Vagina (tissue), 2 donors: Measurements from ENCODE around the gene C1orf87. TPM values are rescaled to one million over a fixed set of nuclear protein-coding genes. Genes with fewer than 3 reads are reported as not detected.
"Not testable (repeated sequence)": the region's sequence is repeated elsewhere in the genome, so short reads cannot be mapped to it uniquely, and the experiment has no call there.

Experiments used
- DNase-seq, 2 donors: peaks; one replicate each; pipeline ENCODE4 v3.0.0-alpha.2; 2017; ENCODE audit errors: extremely low spot score in 2 of 2
- H3K27ac ChIP-seq: fragments of 200-600 bp; sonication (generic); one replicate; pipeline ENCODE4 v1.5.1; 2019
- H3K27me3 ChIP-seq: fragments of 200-600 bp; sonication (generic); one replicate; pipeline ENCODE4 v1.5.1; 2019
- H3K36me3 ChIP-seq, 2 donors: fragments of 200-600 bp; sonication (generic); one replicate each; pipeline ENCODE4 v1.5.1; 2017 to 2019
- H3K4me1 ChIP-seq: fragments of 200-600 bp; sonication (generic); one replicate; pipeline ENCODE4 v1.5.1; 2019
- H3K4me3 ChIP-seq, 2 donors: fragments of 200-600 bp; sonication (generic); 1 replicate in 1 of 2; 2 replicates in 1 of 2; pipeline ENCODE4 v1.5.1; 2016 to 2019
- H3K9me3 ChIP-seq: fragments of 200-600 bp; sonication (generic); one replicate; pipeline ENCODE4 v1.5.1; 2019
- POLR2A ChIP-seq, 2 donors: fragments of 450-650 bp; IDR thresholded peaks; one replicate each; pipeline ENCODE4 v1.6.1; 2017; ENCODE audit warnings: antibody characterized with exemption in 2 of 2, mild to moderate bottlenecking in 2 of 2, moderate library complexity in 2 of 2
- POLR2AphosphoS5 ChIP-seq, 2 donors: sonication (generic); formaldehyde crosslinking; IDR thresholded peaks; one replicate each; pipeline ENCODE4 v1.9.0; 2017; ENCODE audit warnings: antibody characterized with exemption in 2 of 2, mild to moderate bottlenecking in 2 of 2, low read depth in 1 of 2; ENCODE audit not compliant: insufficient read depth in 1 of 2
- intact Hi-C: fragments of 100-400 bp; cut with DNase I; formaldehyde crosslinking; loops from one replicate; pipeline ENCODE4 v1.15.1; 2023
- total RNA-seq: library from RNA; depleted of rRNA; stranded (reverse); fragments of >200 nt; gene quantifications from one replicate; pipeline ENCODE4 v1.2.3, GENCODE V29; 2016
- TF ChIP-seq, protein P1 (sequence below), 3 experiments: fragments of 450-650 bp in 2 of 3; fragments of 200-600 bp in 1 of 3; sonication (generic) in 1 of 3; IDR thresholded peaks; one replicate each; pipeline ENCODE4 v1.5.1; 2017 to 2019; ENCODE audit warnings: antibody characterized with exemption in 3 of 3, mild to moderate bottlenecking in 2 of 3, moderate library complexity in 2 of 3

The C1orf87 gene
- total RNA-seq, 1 donor from 2014 or later: not detected

GRCh38 chr1:59973719-59974118 lies 99.9 kb downstream of the C1orf87 start:
- TF ChIP-seq POLR2AphosphoS5 (IDR thresholded peaks at IDR 0.05; ENCODE audit: insufficient read depth in 1 of 2, low read depth in 1 of 2) (no peak), POLR2A (IDR thresholded peaks at IDR 0.05) (no peak)
- TF ChIP-seq, protein P1, sequence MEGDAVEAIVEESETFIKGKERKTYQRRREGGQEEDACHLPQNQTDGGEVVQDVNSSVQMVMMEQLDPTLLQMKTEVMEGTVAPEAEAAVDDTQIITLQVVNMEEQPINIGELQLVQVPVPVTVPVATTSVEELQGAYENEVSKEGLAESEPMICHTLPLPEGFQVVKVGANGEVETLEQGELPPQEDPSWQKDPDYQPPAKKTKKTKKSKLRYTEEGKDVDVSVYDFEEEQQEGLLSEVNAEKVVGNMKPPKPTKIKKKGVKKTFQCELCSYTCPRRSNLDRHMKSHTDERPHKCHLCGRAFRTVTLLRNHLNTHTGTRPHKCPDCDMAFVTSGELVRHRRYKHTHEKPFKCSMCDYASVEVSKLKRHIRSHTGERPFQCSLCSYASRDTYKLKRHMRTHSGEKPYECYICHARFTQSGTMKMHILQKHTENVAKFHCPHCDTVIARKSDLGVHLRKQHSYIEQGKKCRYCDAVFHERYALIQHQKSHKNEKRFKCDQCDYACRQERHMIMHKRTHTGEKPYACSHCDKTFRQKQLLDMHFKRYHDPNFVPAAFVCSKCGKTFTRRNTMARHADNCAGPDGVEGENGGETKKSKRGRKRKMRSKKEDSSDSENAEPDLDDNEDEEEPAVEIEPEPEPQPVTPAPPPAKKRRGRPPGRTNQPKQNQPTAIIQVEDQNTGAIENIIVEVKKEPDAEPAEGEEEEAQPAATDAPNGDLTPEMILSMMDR (IDR thresholded peaks at IDR 0.05): no peak
- no peak for DNase-seq
- no peak overlapping the region for H3K4me3 ChIP-seq
- peaks cover 4% of the 10 kb centered on the region for H3K4me1 ChIP-seq
- no peaks in the 10 kb centered on the region for H3K36me3 ChIP-seq
- no peak overlapping the region for H3K27ac ChIP-seq
- H3K27me3 ChIP-seq: no peaks in the 10 kb centered on the region
- intact Hi-C loops: loop anchor here (10.0 kb wide), 1 partner anchor 1071 kb away; no protein-coding TSS in a partner anchor
- no peaks in the 10 kb centered on the region for H3K9me3 ChIP-seq

DNA sequence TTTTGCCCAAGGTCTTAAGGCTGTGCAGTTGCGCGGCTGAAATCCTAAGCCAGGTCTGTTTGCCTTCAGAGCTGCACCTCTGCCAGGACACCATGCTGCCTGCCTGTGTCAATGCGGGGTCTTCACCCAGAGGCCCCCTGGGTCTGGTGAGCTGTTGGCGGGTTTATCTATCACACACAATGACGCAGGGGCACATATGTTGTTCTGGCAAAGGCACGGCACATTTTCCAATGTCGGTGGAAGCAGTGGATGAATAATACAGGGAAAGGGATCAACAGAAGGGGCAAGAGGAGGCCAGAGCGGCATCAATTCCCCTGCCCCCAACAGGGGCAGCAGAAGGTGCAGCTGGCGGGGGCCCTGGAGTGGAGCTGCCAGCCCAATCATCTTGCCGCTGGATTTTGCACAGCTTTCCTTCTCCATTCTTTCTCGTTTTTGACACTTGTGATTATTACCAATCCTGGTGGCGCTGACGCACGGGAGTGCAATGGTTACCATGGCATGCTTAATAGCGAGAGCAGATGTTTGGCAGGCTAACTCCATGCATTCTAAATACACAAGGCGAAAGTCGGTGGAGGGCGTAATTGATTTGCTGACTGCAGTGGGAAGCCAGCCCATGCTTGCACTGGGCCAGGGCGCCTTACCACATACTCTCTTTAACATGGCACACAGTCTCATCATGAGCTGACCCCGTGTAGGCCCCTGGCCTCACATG lies 101.2 kb downstream of the C1orf87 start:
- Histone ChIP-seq H3K4me3 (no peak overlapping the region), H3K27me3 (no peaks in the 10 kb centered on the region), H3K9me3 (no peaks in the 10 kb centered on the region), H3K4me1 (peaks cover 4% of the 10 kb centered on the region), H3K27ac (no peak overlapping the region), H3K36me3 (no peaks in the 10 kb centered on the region)
- DNase-seq: no peak
- no peak for TF ChIP-seq POLR2AphosphoS5 (IDR thresholded peaks at IDR 0.05; ENCODE audit: insufficient read depth in 1 of 2, low read depth in 1 of 2)
- TF ChIP-seq, protein P1 (IDR thresholded peaks at IDR 0.05): no peak
- intact Hi-C loops: loop anchor here (10.0 kb wide), 1 partner anchor 1072 kb away; no protein-coding TSS in a partner anchor

DNA sequence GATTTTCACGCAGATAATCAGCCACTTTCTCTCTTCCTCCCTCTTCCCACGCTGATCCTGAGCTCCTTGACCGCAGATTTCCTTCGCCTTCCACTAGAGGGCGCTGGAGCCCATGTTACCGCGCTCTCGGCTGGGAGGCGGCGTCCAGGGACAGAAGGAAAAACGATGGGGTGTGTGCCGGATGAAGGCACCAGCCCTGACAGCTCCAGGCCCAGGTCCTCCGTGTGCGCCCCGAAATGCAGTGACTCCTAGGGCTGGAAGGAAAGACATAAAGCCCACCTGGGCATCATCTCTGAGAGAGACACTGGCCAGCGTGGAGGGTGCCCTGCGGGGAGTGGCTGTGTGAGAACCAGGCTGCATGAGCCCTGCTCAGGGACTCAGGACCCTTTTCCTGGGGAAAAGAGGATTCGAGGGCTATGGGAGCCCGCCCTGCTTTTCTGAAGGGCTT lies 102.1 kb downstream of the C1orf87 start:
- H3K4me3 ChIP-seq: no peak overlapping the region
- no peaks in the 10 kb centered on the region for H3K27me3 ChIP-seq
- intact Hi-C loops: loop anchor here (10.0 kb wide), 1 partner anchor 1073 kb away; no protein-coding TSS in a partner anchor
- DNase-seq: no peak
- no peak overlapping the region for H3K27ac ChIP-seq
- H3K36me3 ChIP-seq: no peaks in the 10 kb centered on the region
- H3K4me1 ChIP-seq: peaks cover 4% of the 10 kb centered on the region
- H3K9me3 ChIP-seq: no peaks in the 10 kb centered on the region
- TF ChIP-seq, protein P1 (IDR thresholded peaks at IDR 0.05): peak; percentile 45 to 72 (median 70)
- TF ChIP-seq POLR2AphosphoS5 (IDR thresholded peaks at IDR 0.05; ENCODE audit: insufficient read depth in 1 of 2, low read depth in 1 of 2): no peak

DNA sequence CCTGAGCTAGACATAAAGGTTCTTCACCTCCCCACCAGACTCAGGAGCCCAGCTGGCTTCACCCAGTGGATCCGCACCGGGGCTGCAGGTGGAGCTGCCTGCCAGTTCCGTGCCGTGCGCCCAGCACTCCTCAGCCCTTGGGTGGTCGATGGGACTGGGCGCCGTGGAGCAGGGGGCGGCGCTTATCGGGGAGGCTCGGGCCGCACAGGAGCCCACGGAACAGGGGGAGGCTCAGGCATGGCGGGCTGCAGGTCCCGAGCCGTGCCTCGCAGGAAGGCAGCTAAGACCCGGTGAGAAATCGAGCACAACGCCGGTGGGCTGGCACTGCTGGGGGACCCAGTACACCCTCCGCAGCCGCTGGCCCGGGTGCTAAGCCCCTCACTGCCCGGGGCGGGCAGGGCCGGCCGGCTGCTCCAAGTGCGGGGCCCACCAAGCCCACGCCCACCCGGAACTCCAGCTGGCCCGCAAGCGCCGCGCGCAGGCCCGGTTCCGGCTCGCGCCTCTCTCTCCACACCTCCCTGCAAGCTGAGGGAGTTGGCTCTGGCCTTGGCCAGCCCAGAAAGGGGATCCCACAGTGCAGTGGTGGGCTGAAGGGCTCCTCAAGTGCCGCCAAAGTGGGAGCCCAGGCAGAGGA lies 103.9 kb downstream of the C1orf87 start:
- intact Hi-C loops: loop anchor here (10.0 kb wide), 1 partner anchor 1075 kb away; no protein-coding TSS in a partner anchor
- not testable (repeated sequence) for H3K27ac ChIP-seq, H3K36me3 ChIP-seq

GRCh38 chr1:59968746-59969145 lies 104.8 kb downstream of the C1orf87 start:
- not testable (repeated sequence) for H3K4me1 ChIP-seq, DNase-seq, H3K27ac ChIP-seq

More for the DNA sequence above, 103.9 kb downstream of the C1orf87 start:
- not testable (repeated sequence) for DNase-seq, H3K27me3 ChIP-seq, H3K9me3 ChIP-seq, H3K4me3 ChIP-seq, H3K4me1 ChIP-seq

DNA sequence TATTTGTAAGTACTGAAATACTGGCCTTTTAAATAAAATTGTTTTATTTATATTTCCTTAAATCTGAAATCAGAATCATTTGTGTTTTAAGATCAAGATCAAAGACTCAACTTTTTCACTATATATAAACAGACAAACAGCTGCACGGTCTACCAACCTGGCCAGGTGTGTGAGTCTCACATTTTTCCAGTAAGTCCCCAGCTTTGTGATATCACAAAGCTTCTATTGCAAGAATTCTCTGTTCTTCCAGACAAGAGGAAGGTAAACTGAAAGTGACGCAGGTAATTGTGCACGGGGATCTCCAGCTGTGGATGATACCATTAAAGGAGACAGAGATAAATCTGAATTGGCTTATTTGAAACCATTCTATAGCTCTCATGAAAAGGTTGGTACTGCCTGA lies 105.8 kb downstream of the C1orf87 start:
- no peak for DNase-seq

More at GRCh38 chr1:59968746-59969145, 104.8 kb downstream of the C1orf87 start:
- H3K27me3 ChIP-seq, H3K9me3 ChIP-seq, H3K36me3 ChIP-seq, intact Hi-C loops, H3K4me3 ChIP-seq: not testable (repeated sequence)

More for the DNA sequence above, 105.8 kb downstream of the C1orf87 start:
- intact Hi-C loops: no loop called here
- TF ChIP-seq POLR2AphosphoS5 (IDR thresholded peaks at IDR 0.05; ENCODE audit: insufficient read depth in 1 of 2, low read depth in 1 of 2) (no peak), POLR2A (IDR thresholded peaks at IDR 0.05) (no peak)
- TF ChIP-seq, protein P1 (IDR thresholded peaks at IDR 0.05): no peak
- Histone ChIP-seq H3K4me1 (peaks cover 4% of the 10 kb centered on the region), H3K27me3 (no peaks in the 10 kb centered on the region), H3K36me3 (no peaks in the 10 kb centered on the region), H3K4me3 (no peak overlapping the region), H3K9me3 (no peaks in the 10 kb centered on the region), H3K27ac (no peak overlapping the region)
